Vagina (tissue), 2 donors: Measurements from ENCODE around the gene STIM1. TPM values are rescaled to one million over a fixed set of nuclear protein-coding genes. Genes with fewer than 3 reads are reported as not detected.
A peak's percentile ranks its signal among the peaks of the same experiment; 100 is the strongest.

Experiments
- DNase-seq, 2 donors: peaks; one replicate each; pipeline ENCODE4 v3.0.0-alpha.2; 2017; ENCODE audit errors: extremely low spot score in 2 of 2
- H3K27ac ChIP-seq: fragments of 200-600 bp; sonication (generic); one replicate; pipeline ENCODE4 v1.5.1; 2019
- H3K27me3 ChIP-seq: fragments of 200-600 bp; sonication (generic); one replicate; pipeline ENCODE4 v1.5.1; 2019
- H3K36me3 ChIP-seq, 2 donors: fragments of 200-600 bp; sonication (generic); one replicate each; pipeline ENCODE4 v1.5.1; 2017 to 2019
- H3K4me1 ChIP-seq: fragments of 200-600 bp; sonication (generic); one replicate; pipeline ENCODE4 v1.5.1; 2019
- H3K4me3 ChIP-seq, 2 donors: fragments of 200-600 bp; sonication (generic); 1 replicate in 1 of 2; 2 replicates in 1 of 2; pipeline ENCODE4 v1.5.1; 2016 to 2019
- H3K9me3 ChIP-seq: fragments of 200-600 bp; sonication (generic); one replicate; pipeline ENCODE4 v1.5.1; 2019
- CTCF ChIP-seq, 3 experiments: fragments of 450-650 bp in 2 of 3; fragments of 200-600 bp in 1 of 3; sonication (generic) in 1 of 3; IDR thresholded peaks; one replicate each; pipeline ENCODE4 v1.5.1; 2017 to 2019; ENCODE audit warnings: antibody characterized with exemption in 3 of 3, mild to moderate bottlenecking in 2 of 3, moderate library complexity in 2 of 3
- POLR2A ChIP-seq, 2 donors: fragments of 450-650 bp; IDR thresholded peaks; one replicate each; pipeline ENCODE4 v1.6.1; 2017; ENCODE audit warnings: antibody characterized with exemption in 2 of 2, mild to moderate bottlenecking in 2 of 2, moderate library complexity in 2 of 2
- POLR2AphosphoS5 ChIP-seq, 2 donors: sonication (generic); formaldehyde crosslinking; IDR thresholded peaks; one replicate each; pipeline ENCODE4 v1.9.0; 2017; ENCODE audit warnings: antibody characterized with exemption in 2 of 2, mild to moderate bottlenecking in 2 of 2, low read depth in 1 of 2; ENCODE audit not compliant: insufficient read depth in 1 of 2
- intact Hi-C: fragments of 100-400 bp; cut with DNase I; formaldehyde crosslinking; loops from one replicate; pipeline ENCODE4 v1.15.1; 2023
- total RNA-seq: library from RNA; depleted of rRNA; stranded (reverse); fragments of >200 nt; gene quantifications from one replicate; pipeline ENCODE4 v1.2.3, GENCODE V29; 2016

The STIM1 gene
- total RNA-seq, 1 donor from 2014 or later, result 68.8 TPM

- H3K27me3 ChIP-seq, result no peaks in the 10 kb centered on the region
- TF ChIP-seq POLR2A (IDR thresholded peaks at IDR 0.05), result no peak
- peak in 1 of 3 experiments; percentile 33 for TF ChIP-seq CTCF (IDR thresholded peaks at IDR 0.05)
- no peaks in the 10 kb centered on the region for H3K9me3 ChIP-seq
- no peak overlapping the region for H3K27ac ChIP-seq
- H3K4me3 ChIP-seq, result no peak overlapping the region
- intact Hi-C loops, result no loop called here
- H3K4me1 ChIP-seq, result peaks cover 6% of the 10 kb centered on the region
- no peak for DNase-seq
- peaks cover 0 to 19% of the 10 kb centered on the region in 2 donors for H3K36me3 ChIP-seq
Measured at GRCh38 chr11:3824714-3825472, 30.6 kb upstream of the STIM1 start.

GRCh38 chr11:3825473-3826154 lies 29.9 kb upstream of the STIM1 start:
- Histone ChIP-seq H3K4me1 (peaks cover 6% of the 10 kb centered on the region), H3K36me3 (peaks cover 0 to 19% of the 10 kb centered on the region in 2 donors), H3K9me3 (no peaks in the 10 kb centered on the region), H3K4me3 (no peak overlapping the region), H3K27me3 (no peaks in the 10 kb centered on the region), H3K27ac (no peak overlapping the region)
- DNase-seq, result no peak
- TF ChIP-seq POLR2AphosphoS5 (IDR thresholded peaks at IDR 0.05; ENCODE audit: insufficient read depth in 1 of 2, low read depth in 1 of 2) (no peak), POLR2A (IDR thresholded peaks at IDR 0.05) (no peak), CTCF (IDR thresholded peaks at IDR 0.05) (no peak)
- intact Hi-C loops, result no loop called here

- peaks cover 0 to 19% of the 10 kb centered on the region in 2 donors for H3K36me3 ChIP-seq
- H3K4me3 ChIP-seq, result no peak overlapping the region
- H3K4me1 ChIP-seq, result peaks cover 6% of the 10 kb centered on the region
- TF ChIP-seq POLR2A (IDR thresholded peaks at IDR 0.05) (no peak), POLR2AphosphoS5 (IDR thresholded peaks at IDR 0.05; ENCODE audit: insufficient read depth in 1 of 2, low read depth in 1 of 2) (no peak), CTCF (IDR thresholded peaks at IDR 0.05) (no peak)
- intact Hi-C loops, result no loop called here
- no peaks in the 10 kb centered on the region for H3K9me3 ChIP-seq
- DNase-seq, result no peak
- H3K27ac ChIP-seq, result no peak overlapping the region
- H3K27me3 ChIP-seq, result no peaks in the 10 kb centered on the region
Measured at GRCh38 chr11:3826721-3827120, 28.7 kb upstream of the STIM1 start.

GRCh38 chr11:3827434-3828186 lies 27.9 kb upstream of the STIM1 start:
- TF ChIP-seq POLR2A (IDR thresholded peaks at IDR 0.05) (no peak), POLR2AphosphoS5 (IDR thresholded peaks at IDR 0.05; ENCODE audit: insufficient read depth in 1 of 2, low read depth in 1 of 2) (no peak), CTCF (IDR thresholded peaks at IDR 0.05) (no peak)
- Histone ChIP-seq H3K36me3 (peaks cover 0 to 19% of the 10 kb centered on the region in 2 donors), H3K9me3 (no peaks in the 10 kb centered on the region), H3K4me3 (no peak overlapping the region), H3K27ac (no peak overlapping the region), H3K27me3 (no peaks in the 10 kb centered on the region), H3K4me1 (peaks cover 13% of the 10 kb centered on the region)
- no peak for DNase-seq
- intact Hi-C loops, result no loop called here
